ENCODE measurements around the gene ATP1A1. TPM values are rescaled to one million over a fixed set of nuclear protein-coding genes. Genes with fewer than 3 reads are reported as not detected.

Gene ATP1A1
- total RNA-seq, 1 donor from 2014 or later: 219 TPM

GRCh38 chr1:116335850-116336624, 37.0 kb upstream of the ATP1A1 start:
- Mint-ChIP-seq H3K9me3 (peaks cover 6% of the 10 kb centered on the region), H3K27me3 (ENCODE audit: low read depth) (peaks cover 2% of the 10 kb centered on the region), H3K4me1 (peaks cover 12% of the 10 kb centered on the region), H3K4me3 (no peak overlapping the region), H3K27ac (no peak overlapping the region), H3K36me3 (no peaks in the 10 kb centered on the region)
- TF ChIP-seq, protein P1, sequence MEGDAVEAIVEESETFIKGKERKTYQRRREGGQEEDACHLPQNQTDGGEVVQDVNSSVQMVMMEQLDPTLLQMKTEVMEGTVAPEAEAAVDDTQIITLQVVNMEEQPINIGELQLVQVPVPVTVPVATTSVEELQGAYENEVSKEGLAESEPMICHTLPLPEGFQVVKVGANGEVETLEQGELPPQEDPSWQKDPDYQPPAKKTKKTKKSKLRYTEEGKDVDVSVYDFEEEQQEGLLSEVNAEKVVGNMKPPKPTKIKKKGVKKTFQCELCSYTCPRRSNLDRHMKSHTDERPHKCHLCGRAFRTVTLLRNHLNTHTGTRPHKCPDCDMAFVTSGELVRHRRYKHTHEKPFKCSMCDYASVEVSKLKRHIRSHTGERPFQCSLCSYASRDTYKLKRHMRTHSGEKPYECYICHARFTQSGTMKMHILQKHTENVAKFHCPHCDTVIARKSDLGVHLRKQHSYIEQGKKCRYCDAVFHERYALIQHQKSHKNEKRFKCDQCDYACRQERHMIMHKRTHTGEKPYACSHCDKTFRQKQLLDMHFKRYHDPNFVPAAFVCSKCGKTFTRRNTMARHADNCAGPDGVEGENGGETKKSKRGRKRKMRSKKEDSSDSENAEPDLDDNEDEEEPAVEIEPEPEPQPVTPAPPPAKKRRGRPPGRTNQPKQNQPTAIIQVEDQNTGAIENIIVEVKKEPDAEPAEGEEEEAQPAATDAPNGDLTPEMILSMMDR (IDR thresholded peaks at IDR 0.05; ENCODE audit: unreplicated experiment): no peak
- no peak for DNase-seq (ENCODE audit: low spot score in 2 of 2, unreplicated experiment in 2 of 2)

- no peak overlapping the region for H3K4me3 Mint-ChIP-seq
- no peaks in the 10 kb centered on the region for H3K36me3 Mint-ChIP-seq
- TF ChIP-seq, protein P1 (IDR thresholded peaks at IDR 0.05; ENCODE audit: unreplicated experiment): no peak
- peaks cover 2% of the 10 kb centered on the region for H3K27me3 Mint-ChIP-seq (ENCODE audit: low read depth)
- H3K27ac Mint-ChIP-seq: no peak overlapping the region
- DNase-seq (ENCODE audit: low spot score in 2 of 2, unreplicated experiment in 2 of 2): no peak
- H3K9me3 Mint-ChIP-seq: peaks cover 6% of the 10 kb centered on the region
- peaks cover 12% of the 10 kb centered on the region for H3K4me1 Mint-ChIP-seq
These were observed 35.6 kb upstream of the ATP1A1 start for GRCh38 chr1:116337398-116337797.

- no peaks in the 10 kb centered on the region for H3K36me3 Mint-ChIP-seq
- H3K27ac Mint-ChIP-seq: no peak overlapping the region
- H3K9me3 Mint-ChIP-seq: peaks cover 6% of the 10 kb centered on the region
- DNase-seq (ENCODE audit: low spot score in 2 of 2, unreplicated experiment in 2 of 2): no peak
- peaks cover 2% of the 10 kb centered on the region for H3K27me3 Mint-ChIP-seq (ENCODE audit: low read depth)
- peaks cover 12% of the 10 kb centered on the region for H3K4me1 Mint-ChIP-seq
- H3K4me3 Mint-ChIP-seq: no peak overlapping the region
- TF ChIP-seq, protein P1 (IDR thresholded peaks at IDR 0.05; ENCODE audit: unreplicated experiment): no peak
These were observed 34.6 kb upstream of the ATP1A1 start for GRCh38 chr1:116338400-116338799.

DNA sequence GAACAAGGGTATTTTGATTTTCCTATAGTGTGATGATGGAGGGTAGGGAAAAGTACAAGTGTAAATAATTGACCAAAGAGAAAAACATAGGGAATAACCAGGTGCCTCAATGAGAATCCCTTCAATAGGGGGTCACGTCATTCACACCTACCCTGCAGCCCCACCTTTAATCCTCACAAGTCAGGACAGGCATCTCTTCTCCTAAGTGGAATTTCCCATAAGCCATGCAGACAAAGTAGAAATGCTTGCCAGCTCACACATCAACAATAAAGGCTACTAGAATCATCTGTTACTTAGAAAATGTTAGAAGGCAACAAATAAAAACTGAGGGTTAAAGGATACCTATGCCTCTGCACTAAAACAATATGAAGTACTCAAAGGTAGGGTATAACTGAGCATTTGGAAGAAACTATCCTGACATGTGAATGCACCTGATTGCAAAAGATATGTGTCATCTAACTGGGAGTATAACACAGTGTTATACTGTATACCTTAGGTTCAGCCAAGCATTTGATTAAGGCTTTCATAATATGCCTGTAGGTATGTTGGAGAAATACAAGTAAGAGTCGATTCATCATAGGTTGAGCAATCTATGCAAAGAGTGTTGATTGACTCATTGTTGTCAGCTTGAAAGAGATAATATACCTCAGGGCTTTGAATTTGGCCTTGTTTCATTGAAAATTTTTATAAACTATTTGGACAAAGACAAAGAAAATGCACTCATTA, 32.4 kb upstream of the ATP1A1 start:
- peaks cover 6% of the 10 kb centered on the region for H3K9me3 Mint-ChIP-seq

GRCh38 chr1:116343019-116343418, 30.0 kb upstream of the ATP1A1 start:
- peaks cover 4% of the 10 kb centered on the region for H3K9me3 Mint-ChIP-seq
- H3K27me3 Mint-ChIP-seq (ENCODE audit: low read depth): no peaks in the 10 kb centered on the region
- no peaks in the 10 kb centered on the region for H3K36me3 Mint-ChIP-seq
- TF ChIP-seq, protein P1 (IDR thresholded peaks at IDR 0.05; ENCODE audit: unreplicated experiment): no peak
- peaks cover 5% of the 10 kb centered on the region for H3K4me1 Mint-ChIP-seq
- no peak overlapping the region for H3K4me3 Mint-ChIP-seq
- no peak overlapping the region for H3K27ac Mint-ChIP-seq
- DNase-seq (ENCODE audit: low spot score in 2 of 2, unreplicated experiment in 2 of 2): no peak

More for the DNA sequence above, 32.4 kb upstream of the ATP1A1 start:
- no peak overlapping the region for H3K4me3 Mint-ChIP-seq
- H3K4me1 Mint-ChIP-seq: peaks cover 6% of the 10 kb centered on the region
- no peak overlapping the region for H3K27ac Mint-ChIP-seq
- TF ChIP-seq, protein P1 (IDR thresholded peaks at IDR 0.05; ENCODE audit: unreplicated experiment): no peak
- H3K27me3 Mint-ChIP-seq (ENCODE audit: low read depth): no peaks in the 10 kb centered on the region
- H3K36me3 Mint-ChIP-seq: no peaks in the 10 kb centered on the region
- no peak for DNase-seq (ENCODE audit: low spot score in 2 of 2, unreplicated experiment in 2 of 2)

Measured in mesothelial cell of epicardium (in vitro differentiated cells).